Activated naive CD4-positive, alpha-beta T cell treated with anti-CD3 and anti-CD28 coated beads, Interleukin-2, amount 50 U/mL, for 24 hours (primary cell): Measurements from ENCODE around the gene IREB2.
A peak's percentile ranks its signal among the peaks of the same experiment; 100 is the strongest.
"Not testable (repeated sequence)": the region's sequence is repeated elsewhere in the genome, so short reads cannot be mapped to it uniquely, and the experiment has no call there.

Experiments used
- H3K27ac Mint-ChIP-seq: one replicate; pipeline ENCODE4 v1.8.0; 2021; ENCODE audit warnings: mild to moderate bottlenecking, mixed read lengths
- H3K27me3 Mint-ChIP-seq: one replicate; pipeline ENCODE4 v1.8.0; 2021; ENCODE audit warnings: mixed read lengths
- H3K36me3 Mint-ChIP-seq: one replicate; pipeline ENCODE4 v1.8.0; 2021; ENCODE audit warnings: mixed read lengths
- H3K4me1 Mint-ChIP-seq: one replicate; pipeline ENCODE4 v1.8.0; 2021; ENCODE audit warnings: mixed read lengths
- H3K4me3 Mint-ChIP-seq: one replicate; pipeline ENCODE4 v1.8.0; 2021; ENCODE audit warnings: mild to moderate bottlenecking, mixed read lengths
- H3K9me3 Mint-ChIP-seq: one replicate; pipeline ENCODE4 v1.8.0; 2021; ENCODE audit warnings: mixed read lengths

IREB2 gene

GRCh38 chr15:78420220-78420619, 17.8 kb upstream of the IREB2 start:
- Mint-ChIP-seq H3K27ac (no peak overlapping the region), H3K4me3 (no peak overlapping the region), H3K9me3 (no peaks in the 10 kb centered on the region)

GRCh38 chr15:78420766-78421165, 17.2 kb upstream of the IREB2 start:
- Mint-ChIP-seq H3K4me1 (peaks cover 6% of the 10 kb centered on the region), H3K9me3 (no peaks in the 10 kb centered on the region), H3K4me3 (no peak overlapping the region), H3K27ac (no peak overlapping the region), H3K27me3 (peaks cover 4% of the 10 kb centered on the region), H3K36me3 (no peaks in the 10 kb centered on the region)

More at GRCh38 chr15:78420220-78420619, 17.8 kb upstream of the IREB2 start:
- Mint-ChIP-seq H3K36me3 (no peaks in the 10 kb centered on the region), H3K27me3 (peaks cover 4% of the 10 kb centered on the region), H3K4me1 (peaks cover under 1% of the 10 kb centered on the region)

- Mint-ChIP-seq H3K4me1 (peaks cover 12% of the 10 kb centered on the region), H3K27me3 (peaks cover 4% of the 10 kb centered on the region), H3K9me3 (no peaks in the 10 kb centered on the region), H3K36me3 (no peaks in the 10 kb centered on the region), H3K4me3 (no peak overlapping the region), H3K27ac (no peak overlapping the region)
Observed at GRCh38 chr15:78421238-78421965, 16.6 kb upstream of the IREB2 start.

- H3K27ac Mint-ChIP-seq, result no peak overlapping the region
- H3K9me3 Mint-ChIP-seq, result no peaks in the 10 kb centered on the region
- peaks cover 4% of the 10 kb centered on the region for H3K27me3 Mint-ChIP-seq
- H3K36me3 Mint-ChIP-seq, result no peaks in the 10 kb centered on the region
- no peak overlapping the region for H3K4me3 Mint-ChIP-seq
- peaks cover 12% of the 10 kb centered on the region for H3K4me1 Mint-ChIP-seq
Observed at GRCh38 chr15:78422571-78423340, 15.3 kb upstream of the IREB2 start.

- Mint-ChIP-seq H3K9me3 (no peaks in the 10 kb centered on the region), H3K4me1 (peaks cover 12% of the 10 kb centered on the region), H3K36me3 (no peaks in the 10 kb centered on the region), H3K27ac (no peak overlapping the region), H3K4me3 (no peak overlapping the region), H3K27me3 (peaks cover 4% of the 10 kb centered on the region)
Observed at GRCh38 chr15:78424673-78425072, 13.3 kb upstream of the IREB2 start.

- H3K9me3 Mint-ChIP-seq, result no peaks in the 10 kb centered on the region
- H3K27ac Mint-ChIP-seq, result no peak overlapping the region
- no peaks in the 10 kb centered on the region for H3K36me3 Mint-ChIP-seq
- H3K27me3 Mint-ChIP-seq, result peaks cover 7% of the 10 kb centered on the region
- no peak overlapping the region for H3K4me3 Mint-ChIP-seq
- H3K4me1 Mint-ChIP-seq, result peaks cover 12% of the 10 kb centered on the region
Observed at GRCh38 chr15:78425643-78426042, 12.4 kb upstream of the IREB2 start.

- peaks cover 12% of the 10 kb centered on the region for H3K4me1 Mint-ChIP-seq
Observed at GRCh38 chr15:78426300-78426699, 11.7 kb upstream of the IREB2 start.

GRCh38 chr15:78427953-78428352, 10.1 kb upstream of the IREB2 start:
- peaks cover 7% of the 10 kb centered on the region for H3K27me3 Mint-ChIP-seq
- no peak overlapping the region for H3K27ac Mint-ChIP-seq
- H3K4me3 Mint-ChIP-seq, result no peak overlapping the region
- H3K4me1 Mint-ChIP-seq, result peaks cover 12% of the 10 kb centered on the region
- H3K9me3 Mint-ChIP-seq, result no peaks in the 10 kb centered on the region
- H3K36me3 Mint-ChIP-seq, result no peaks in the 10 kb centered on the region

More at GRCh38 chr15:78426300-78426699, 11.7 kb upstream of the IREB2 start:
- Mint-ChIP-seq H3K36me3 (no peaks in the 10 kb centered on the region), H3K4me3 (no peak overlapping the region), H3K9me3 (no peaks in the 10 kb centered on the region), H3K27me3 (peaks cover 7% of the 10 kb centered on the region), H3K27ac (no peak overlapping the region)

GRCh38 chr15:78429477-78429876, 8.5 kb upstream of the IREB2 start:
- Mint-ChIP-seq H3K4me3 (no peak overlapping the region), H3K27ac (no peak overlapping the region), H3K36me3 (no peaks in the 10 kb centered on the region), H3K4me1 (peaks cover 12% of the 10 kb centered on the region), H3K27me3 (peaks cover 3% of the 10 kb centered on the region), H3K9me3 (no peaks in the 10 kb centered on the region)

GRCh38 chr15:78431955-78432354, 6.1 kb upstream of the IREB2 start:
- peaks cover 8% of the 10 kb centered on the region for H3K4me1 Mint-ChIP-seq
- H3K9me3 Mint-ChIP-seq, result no peaks in the 10 kb centered on the region
- no peak overlapping the region for H3K27ac Mint-ChIP-seq
- no peak overlapping the region for H3K4me3 Mint-ChIP-seq
- no peaks in the 10 kb centered on the region for H3K36me3 Mint-ChIP-seq
- peaks cover 3% of the 10 kb centered on the region for H3K27me3 Mint-ChIP-seq

- Mint-ChIP-seq H3K4me1 (peaks cover 14% of the 10 kb centered on the region), H3K4me3 (no peak overlapping the region), H3K27ac (no peak overlapping the region), H3K36me3 (no peaks in the 10 kb centered on the region), H3K27me3 (peaks cover 3% of the 10 kb centered on the region), H3K9me3 (no peaks in the 10 kb centered on the region)
Observed at GRCh38 chr15:78432664-78433063, 5.4 kb upstream of the IREB2 start.

- H3K27me3 Mint-ChIP-seq, result peaks cover 3% of the 10 kb centered on the region
- H3K27ac Mint-ChIP-seq, result no peak overlapping the region
- no peak overlapping the region for H3K4me3 Mint-ChIP-seq
- peaks cover 16% of the 10 kb centered on the region for H3K4me1 Mint-ChIP-seq
- H3K36me3 Mint-ChIP-seq, result peaks cover 5% of the 10 kb centered on the region
- no peaks in the 10 kb centered on the region for H3K9me3 Mint-ChIP-seq
Observed at GRCh38 chr15:78434134-78434533, 3.9 kb upstream of the IREB2 start.

GRCh38 chr15:78434711-78435110, 3.3 kb upstream of the IREB2 start:
- H3K9me3 Mint-ChIP-seq, H3K27ac Mint-ChIP-seq, H3K36me3 Mint-ChIP-seq, H3K27me3 Mint-ChIP-seq, H3K4me3 Mint-ChIP-seq: not testable (repeated sequence)
- peaks cover 18% of the 10 kb centered on the region for H3K4me1 Mint-ChIP-seq

- Mint-ChIP-seq H3K4me1 (peaks cover 41% of the 10 kb centered on the region), H3K4me3 (peak overlapping the region; percentile 97), H3K36me3 (peaks cover 13% of the 10 kb centered on the region), H3K27me3 (no peaks in the 10 kb centered on the region), H3K9me3 (no peaks in the 10 kb centered on the region), H3K27ac (peak overlapping the region; percentile 100)
Observed at GRCh38 chr15:78437107-78437761, 782 bp upstream of the IREB2 start.

- Mint-ChIP-seq H3K4me1 (peaks cover 55% of the 10 kb centered on the region), H3K27ac (peak overlapping the region; percentile 97), H3K36me3 (peaks cover 16% of the 10 kb centered on the region), H3K27me3 (no peaks in the 10 kb centered on the region), H3K9me3 (no peaks in the 10 kb centered on the region), H3K4me3 (peak overlapping the region; percentile 97)
Observed at GRCh38 chr15:78438619-78439285, 736 bp downstream of the IREB2 start.
